ENCODE measurements around the gene NUDT3. TPM values are rescaled to one million over a fixed set of nuclear protein-coding genes. Genes with fewer than 3 reads are reported as not detected.
A peak's percentile ranks its signal among the peaks of the same experiment; 100 is the strongest.

The NUDT3 gene
- total RNA-seq, 1 experiment from 2014 or later, result 41.7 TPM

GRCh38 chr6:34278833-34279232, 113.6 kb downstream of the NUDT3 start:
- Histone ChIP-seq H3K79me2 (ENCODE audit: low read length) (0 out of 2 replicates have a peak, but pooled peaks cover under 1% of the 10 kb centered on the region), H3K9me3 (ENCODE audit: low read length) (no peaks in the 10 kb centered on the region), H3K27me3 (ENCODE audit: low read length) (no peaks in the 10 kb centered on the region), H3K4me1 (ENCODE audit: low read length) (peaks cover 5% of the 10 kb centered on the region), H3K36me3 (ENCODE audit: insufficient read depth, low read length) (peaks cover under 1% of the 10 kb centered on the region; the same call in 1 of the 2 replicates), H3K4me2 (ENCODE audit: low read depth, low read length, poor library complexity, severe bottlenecking) (no peak overlapping the region), H3K9me2 (replicated peaks; ENCODE audit: insufficient read depth, low read length) (no peaks in the 10 kb centered on the region), H3K9ac (ENCODE audit: low read length) (no peak overlapping the region), H3K27ac (ENCODE audit: low read length) (no peak overlapping the region), H4K20me1 (ENCODE audit: insufficient read depth, low read depth, low read length) (no peaks in the 10 kb centered on the region), H2AFZ (ENCODE audit: low read length) (no peak overlapping the region), H3K4me3 (ENCODE audit: low read length) (no peak overlapping the region)
- no peak for DNase-seq

DNA sequence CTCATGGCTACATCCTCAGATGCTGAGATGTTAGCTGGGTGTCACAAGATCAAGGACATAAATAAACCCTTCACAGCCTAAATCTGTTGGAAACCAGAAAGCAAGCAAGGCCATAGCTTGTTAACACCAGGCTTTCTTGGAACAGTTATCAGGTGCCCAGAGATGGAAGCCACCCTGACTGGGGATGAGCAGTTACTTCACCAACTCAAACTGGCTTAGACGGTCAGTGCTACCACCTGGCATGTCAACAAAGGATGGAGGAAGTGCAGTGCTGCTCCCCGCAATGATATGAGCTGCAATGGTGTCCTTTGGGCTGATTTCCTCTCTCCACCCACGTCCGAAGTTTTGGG, 114.7 kb downstream of the NUDT3 start:
- Histone ChIP-seq H3K4me2 (ENCODE audit: low read depth, low read length, poor library complexity, severe bottlenecking) (no peak overlapping the region), H4K20me1 (ENCODE audit: insufficient read depth, low read depth, low read length) (no peaks in the 10 kb centered on the region), H3K9me3 (ENCODE audit: low read length) (no peaks in the 10 kb centered on the region), H3K27me3 (ENCODE audit: low read length) (no peaks in the 10 kb centered on the region), H3K9me2 (replicated peaks; ENCODE audit: insufficient read depth, low read length) (no peaks in the 10 kb centered on the region), H3K4me3 (ENCODE audit: low read length) (no peak overlapping the region), H3K79me2 (ENCODE audit: low read length) (no peaks in the 10 kb centered on the region), H3K27ac (ENCODE audit: low read length) (no peak overlapping the region), H3K4me1 (ENCODE audit: low read length) (peaks cover 13% of the 10 kb centered on the region), H3K9ac (ENCODE audit: low read length) (no peak overlapping the region), H2AFZ (ENCODE audit: low read length) (no peak overlapping the region), H3K36me3 (ENCODE audit: insufficient read depth, low read length) (no peaks in the 10 kb centered on the region)
- DNase-seq, result no peak

- no peaks in the 10 kb centered on the region for H4K20me1 ChIP-seq (ENCODE audit: insufficient read depth, low read depth, low read length)
- no peak overlapping the region for H3K4me2 ChIP-seq (ENCODE audit: low read depth, low read length, poor library complexity, severe bottlenecking)
- H3K9ac ChIP-seq (ENCODE audit: low read length), result no peak overlapping the region
These were observed 115.3 kb downstream of the NUDT3 start for GRCh38 chr6:34276881-34277762.

DNA sequence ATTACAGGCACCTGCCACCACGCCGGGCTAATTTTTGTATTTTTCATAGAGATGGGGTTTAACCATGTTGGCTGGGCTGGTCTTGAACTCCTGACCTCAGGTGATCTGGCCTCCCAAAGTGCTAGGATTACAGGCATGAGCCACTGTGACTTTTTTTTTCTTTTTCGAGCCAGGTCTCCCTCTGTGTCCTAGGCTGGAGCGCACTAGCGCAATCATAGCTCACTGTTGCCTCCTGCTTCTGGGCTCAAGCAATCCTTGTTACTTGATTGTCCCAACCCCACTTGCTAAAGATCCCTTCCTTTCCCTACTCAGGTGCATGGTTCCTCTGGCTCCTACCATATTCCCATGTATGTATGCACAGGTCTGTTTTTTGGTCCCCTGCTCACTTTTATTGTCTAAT, 116.3 kb downstream of the NUDT3 start:
- no peak overlapping the region for H3K4me3 ChIP-seq (ENCODE audit: low read length)
- H3K27ac ChIP-seq (ENCODE audit: low read length), result no peak overlapping the region
- no peak overlapping the region for H3K4me2 ChIP-seq (ENCODE audit: low read depth, low read length, poor library complexity, severe bottlenecking)
- no peak overlapping the region for H3K9ac ChIP-seq (ENCODE audit: low read length)
- no peaks in the 10 kb centered on the region for H3K79me2 ChIP-seq (ENCODE audit: low read length)
- H3K4me1 ChIP-seq (ENCODE audit: low read length), result peaks cover 13% of the 10 kb centered on the region
- H3K36me3 ChIP-seq (ENCODE audit: insufficient read depth, low read length), result no peaks in the 10 kb centered on the region
- no peak overlapping the region for H2AFZ ChIP-seq (ENCODE audit: low read length)
- no peaks in the 10 kb centered on the region for H3K9me2 ChIP-seq (replicated peaks; ENCODE audit: insufficient read depth, low read length)
- no peaks in the 10 kb centered on the region for H3K9me3 ChIP-seq (ENCODE audit: low read length)
- no peaks in the 10 kb centered on the region for H4K20me1 ChIP-seq (ENCODE audit: insufficient read depth, low read depth, low read length)
- DNase-seq, result no peak
- no peaks in the 10 kb centered on the region for H3K27me3 ChIP-seq (ENCODE audit: low read length)

More at GRCh38 chr6:34276881-34277762, 115.3 kb downstream of the NUDT3 start:
- H3K36me3 ChIP-seq (ENCODE audit: insufficient read depth, low read length), result no peaks in the 10 kb centered on the region
- H2AFZ ChIP-seq (ENCODE audit: low read length), result no peak overlapping the region
- H3K4me1 ChIP-seq (ENCODE audit: low read length), result peaks cover 13% of the 10 kb centered on the region
- H3K27ac ChIP-seq (ENCODE audit: low read length), result no peak overlapping the region
- H3K27me3 ChIP-seq (ENCODE audit: low read length), result no peaks in the 10 kb centered on the region
- no peak for DNase-seq
- H3K9me3 ChIP-seq (ENCODE audit: low read length), result no peaks in the 10 kb centered on the region
- no peak overlapping the region for H3K4me3 ChIP-seq (ENCODE audit: low read length)
- no peaks in the 10 kb centered on the region for H3K9me2 ChIP-seq (replicated peaks; ENCODE audit: insufficient read depth, low read length)
- H3K79me2 ChIP-seq (ENCODE audit: low read length), result no peaks in the 10 kb centered on the region

DNA sequence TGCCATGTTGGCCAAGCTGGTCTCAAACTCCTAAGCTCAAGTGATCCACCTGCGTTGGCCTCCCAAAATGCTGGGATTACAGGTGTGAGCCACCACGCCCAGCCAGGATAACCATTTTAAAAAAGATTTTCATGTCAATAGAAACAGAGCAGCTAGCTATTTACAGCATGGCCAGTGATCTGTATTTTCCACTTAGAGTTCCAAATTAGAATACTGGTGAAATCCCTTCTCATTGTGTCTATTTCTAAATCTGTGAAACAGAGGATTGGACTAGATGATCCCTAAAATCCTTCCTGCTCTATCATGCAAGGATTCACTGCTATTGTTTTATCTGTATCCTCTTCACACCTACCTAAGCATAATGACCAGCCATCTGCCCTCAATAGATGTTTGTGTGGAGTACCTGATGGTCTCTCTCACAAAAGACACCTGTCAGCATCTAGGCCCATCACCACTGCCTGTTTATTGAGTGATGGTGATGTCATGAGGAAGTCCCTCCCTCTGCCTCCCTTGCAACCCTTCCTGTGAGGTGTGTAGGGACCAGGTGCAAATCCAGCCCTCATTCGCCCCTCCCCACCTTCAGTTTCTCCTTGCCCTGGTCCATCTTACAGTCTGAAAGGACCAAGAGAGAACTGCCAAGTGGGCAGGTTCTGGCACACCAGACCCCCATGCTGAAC, 117.2 kb downstream of the NUDT3 start:
- no peak for DNase-seq
- peaks cover 13% of the 10 kb centered on the region for H3K4me1 ChIP-seq (ENCODE audit: low read length)
- no peaks in the 10 kb centered on the region for H3K27me3 ChIP-seq (ENCODE audit: low read length)
- H3K9me3 ChIP-seq (ENCODE audit: low read length), result no peaks in the 10 kb centered on the region
- no peaks in the 10 kb centered on the region for H3K79me2 ChIP-seq (ENCODE audit: low read length)
- H4K20me1 ChIP-seq (ENCODE audit: insufficient read depth, low read depth, low read length), result no peaks in the 10 kb centered on the region
- H3K4me3 ChIP-seq (ENCODE audit: low read length), result no peak overlapping the region
- no peaks in the 10 kb centered on the region for H3K36me3 ChIP-seq (ENCODE audit: insufficient read depth, low read length)
- H2AFZ ChIP-seq (ENCODE audit: low read length), result no peak overlapping the region
- H3K4me2 ChIP-seq (ENCODE audit: low read depth, low read length, poor library complexity, severe bottlenecking), result no peak overlapping the region
- no peaks in the 10 kb centered on the region for H3K9me2 ChIP-seq (replicated peaks; ENCODE audit: insufficient read depth, low read length)
- no peak overlapping the region for H3K9ac ChIP-seq (ENCODE audit: low read length)
- H3K27ac ChIP-seq (ENCODE audit: low read length), result no peak overlapping the region

- peak overlapping the region; percentile 31 for H3K4me2 ChIP-seq (ENCODE audit: low read depth, low read length, poor library complexity, severe bottlenecking)
- H3K9me3 ChIP-seq (ENCODE audit: low read length), result no peaks in the 10 kb centered on the region
- no peak overlapping the region for H3K4me3 ChIP-seq (ENCODE audit: low read length)
- no peaks in the 10 kb centered on the region for H4K20me1 ChIP-seq (ENCODE audit: insufficient read depth, low read depth, low read length)
- H2AFZ ChIP-seq (ENCODE audit: low read length), result no peak overlapping the region
- no peak for DNase-seq
- H3K79me2 ChIP-seq (ENCODE audit: low read length), result no peaks in the 10 kb centered on the region
- no peaks in the 10 kb centered on the region for H3K36me3 ChIP-seq (ENCODE audit: insufficient read depth, low read length)
- H3K27ac ChIP-seq (ENCODE audit: low read length), result no peak overlapping the region
- H3K27me3 ChIP-seq (ENCODE audit: low read length), result no peaks in the 10 kb centered on the region
- H3K9ac ChIP-seq (ENCODE audit: low read length), result no peak overlapping the region
- H3K4me1 ChIP-seq (ENCODE audit: low read length), result peaks cover 13% of the 10 kb centered on the region
- H3K9me2 ChIP-seq (replicated peaks; ENCODE audit: insufficient read depth, low read length), result no peaks in the 10 kb centered on the region
These were observed 118.3 kb downstream of the NUDT3 start for GRCh38 chr6:34274129-34274528.

GRCh38 chr6:34273242-34273805, 119.1 kb downstream of the NUDT3 start:
- Histone ChIP-seq H3K36me3 (ENCODE audit: insufficient read depth, low read length) (no peaks in the 10 kb centered on the region), H3K4me1 (ENCODE audit: low read length) (peaks cover 13% of the 10 kb centered on the region), H3K9ac (ENCODE audit: low read length) (no peak overlapping the region), H4K20me1 (ENCODE audit: insufficient read depth, low read depth, low read length) (no peaks in the 10 kb centered on the region), H3K9me3 (ENCODE audit: low read length) (no peaks in the 10 kb centered on the region), H2AFZ (ENCODE audit: low read length) (no peak overlapping the region), H3K9me2 (replicated peaks; ENCODE audit: insufficient read depth, low read length) (no peaks in the 10 kb centered on the region), H3K4me3 (ENCODE audit: low read length) (no peak overlapping the region), H3K27ac (ENCODE audit: low read length) (no peak overlapping the region), H3K4me2 (ENCODE audit: low read depth, low read length, poor library complexity, severe bottlenecking) (peak overlapping the region; percentile 31), H3K79me2 (ENCODE audit: low read length) (no peaks in the 10 kb centered on the region), H3K27me3 (ENCODE audit: low read length) (no peaks in the 10 kb centered on the region)
- DNase-seq, result peak; percentile 50
